ENCODE results near the gene EGFLAM. TPM values are rescaled to one million over a fixed set of nuclear protein-coding genes. Genes with fewer than 3 reads are reported as not detected.
A peak's percentile ranks its signal among the peaks of the same experiment; 100 is the strongest.

Gene EGFLAM
- not detected in 2 replicates for total RNA-seq
- long read RNA-seq, result 0 reads

- H3K9me3 Mint-ChIP-seq (ENCODE audit: unreplicated experiment), result peaks cover 4% of the 10 kb centered on the region
- TF ChIP-seq, protein P1, sequence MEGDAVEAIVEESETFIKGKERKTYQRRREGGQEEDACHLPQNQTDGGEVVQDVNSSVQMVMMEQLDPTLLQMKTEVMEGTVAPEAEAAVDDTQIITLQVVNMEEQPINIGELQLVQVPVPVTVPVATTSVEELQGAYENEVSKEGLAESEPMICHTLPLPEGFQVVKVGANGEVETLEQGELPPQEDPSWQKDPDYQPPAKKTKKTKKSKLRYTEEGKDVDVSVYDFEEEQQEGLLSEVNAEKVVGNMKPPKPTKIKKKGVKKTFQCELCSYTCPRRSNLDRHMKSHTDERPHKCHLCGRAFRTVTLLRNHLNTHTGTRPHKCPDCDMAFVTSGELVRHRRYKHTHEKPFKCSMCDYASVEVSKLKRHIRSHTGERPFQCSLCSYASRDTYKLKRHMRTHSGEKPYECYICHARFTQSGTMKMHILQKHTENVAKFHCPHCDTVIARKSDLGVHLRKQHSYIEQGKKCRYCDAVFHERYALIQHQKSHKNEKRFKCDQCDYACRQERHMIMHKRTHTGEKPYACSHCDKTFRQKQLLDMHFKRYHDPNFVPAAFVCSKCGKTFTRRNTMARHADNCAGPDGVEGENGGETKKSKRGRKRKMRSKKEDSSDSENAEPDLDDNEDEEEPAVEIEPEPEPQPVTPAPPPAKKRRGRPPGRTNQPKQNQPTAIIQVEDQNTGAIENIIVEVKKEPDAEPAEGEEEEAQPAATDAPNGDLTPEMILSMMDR (IDR thresholded peaks at IDR 0.05), result no peak
- no peaks in the 10 kb centered on the region for H3K36me3 Mint-ChIP-seq (ENCODE audit: unreplicated experiment)
- H3K27me3 Mint-ChIP-seq (ENCODE audit: unreplicated experiment), result peaks cover 84% of the 10 kb centered on the region
- H3K4me1 Mint-ChIP-seq (ENCODE audit: unreplicated experiment), result peaks cover 16% of the 10 kb centered on the region
- no peak within 1 kb of the TSS for H3K27ac Mint-ChIP-seq (ENCODE audit: unreplicated experiment)
- DNase-seq (ENCODE audit: extremely low spot score, unreplicated experiment), result no peak
- H3K4me3 Mint-ChIP-seq (ENCODE audit: unreplicated experiment), result peak within 1 kb of the TSS; percentile 67
Measured at GRCh38 chr5:38258319-38259061, at the start of gene EGFLAM. Gene EGFLAM (plus strand): TSS chr5:38258559. CDS start chr5:38258755, 196 bp downstream.

GRCh38 chr5:38208782-38209378 is 49.5 kb upstream of the EGFLAM start:
- no peak for DNase-seq (ENCODE audit: extremely low spot score, unreplicated experiment)
- no peak overlapping the region for H3K4me3 Mint-ChIP-seq (ENCODE audit: unreplicated experiment)
- no peak overlapping the region for H3K27ac Mint-ChIP-seq (ENCODE audit: unreplicated experiment)
- H3K36me3 Mint-ChIP-seq (ENCODE audit: unreplicated experiment), result no peaks in the 10 kb centered on the region
- TF ChIP-seq, protein P1 (IDR thresholded peaks at IDR 0.05), result peak; percentile 64
- no peaks in the 10 kb centered on the region for H3K4me1 Mint-ChIP-seq (ENCODE audit: unreplicated experiment)
- peaks cover 22% of the 10 kb centered on the region for H3K27me3 Mint-ChIP-seq (ENCODE audit: unreplicated experiment)
- H3K9me3 Mint-ChIP-seq (ENCODE audit: unreplicated experiment), result no peaks in the 10 kb centered on the region

GRCh38 chr5:38210676-38211353 is 47.5 kb upstream of the EGFLAM start:
- TF ChIP-seq, protein P1 (IDR thresholded peaks at IDR 0.05), result no peak
- no peak for DNase-seq (ENCODE audit: extremely low spot score, unreplicated experiment)
- no peaks in the 10 kb centered on the region for H3K4me1 Mint-ChIP-seq (ENCODE audit: unreplicated experiment)
- H3K4me3 Mint-ChIP-seq (ENCODE audit: unreplicated experiment), result no peak overlapping the region
- H3K27ac Mint-ChIP-seq (ENCODE audit: unreplicated experiment), result no peak overlapping the region
- H3K9me3 Mint-ChIP-seq (ENCODE audit: unreplicated experiment), result no peaks in the 10 kb centered on the region
- no peaks in the 10 kb centered on the region for H3K36me3 Mint-ChIP-seq (ENCODE audit: unreplicated experiment)
- H3K27me3 Mint-ChIP-seq (ENCODE audit: unreplicated experiment), result peaks cover 15% of the 10 kb centered on the region

- TF ChIP-seq, protein P1 (IDR thresholded peaks at IDR 0.05), result no peak
- no peak for DNase-seq (ENCODE audit: extremely low spot score, unreplicated experiment)
- Mint-ChIP-seq H3K4me3 (ENCODE audit: unreplicated experiment) (no peak overlapping the region), H3K36me3 (ENCODE audit: unreplicated experiment) (no peaks in the 10 kb centered on the region), H3K27me3 (ENCODE audit: unreplicated experiment) (peaks cover 15% of the 10 kb centered on the region), H3K27ac (ENCODE audit: unreplicated experiment) (no peak overlapping the region), H3K4me1 (ENCODE audit: unreplicated experiment) (no peaks in the 10 kb centered on the region), H3K9me3 (ENCODE audit: unreplicated experiment) (no peaks in the 10 kb centered on the region)
Measured at GRCh38 chr5:38211354-38211710, 47.0 kb upstream of the EGFLAM start.

- Mint-ChIP-seq H3K9me3 (ENCODE audit: unreplicated experiment) (no peaks in the 10 kb centered on the region), H3K4me1 (ENCODE audit: unreplicated experiment) (no peaks in the 10 kb centered on the region), H3K27ac (ENCODE audit: unreplicated experiment) (no peak overlapping the region), H3K27me3 (ENCODE audit: unreplicated experiment) (peaks cover 13% of the 10 kb centered on the region), H3K4me3 (ENCODE audit: unreplicated experiment) (no peak overlapping the region), H3K36me3 (ENCODE audit: unreplicated experiment) (no peaks in the 10 kb centered on the region)
- DNase-seq (ENCODE audit: extremely low spot score, unreplicated experiment), result no peak
- TF ChIP-seq, protein P1 (IDR thresholded peaks at IDR 0.05), result no peak
Measured at GRCh38 chr5:38212307-38212706, 46.1 kb upstream of the EGFLAM start.

Measured in osteocyte (in vitro differentiated cells).